NCI-H446 (cell line): Measurements from ENCODE around the gene HOXD3.

Source experiments
- DNase-seq, 2 experiments: peaks; one replicate each; lab custom pipeline; 2025; lab: John Stamatoyannopoulos, UW

Gene HOXD3

GRCh38 chr2:176121190-176122051, 35.7 kb upstream of the HOXD3 start:
- DNase-seq: no peak

GRCh38 chr2:176122052-176122682, 34.9 kb upstream of the HOXD3 start:
- peak in 1 of 2 experiments; percentile 58 for DNase-seq

GRCh38 chr2:176122683-176123410, 34.3 kb upstream of the HOXD3 start, which contains the start of gene HOXD9:
TSS of gene HOXD9 (plus strand) at chr2:176122719. CDS start at chr2:176122769, 50 bp downstream.
- peak in 1 of 2 experiments; percentile 72 for DNase-seq

GRCh38 chr2:176123411-176124109, 33.5 kb upstream of the HOXD3 start:
- no peak for DNase-seq

- no peak for DNase-seq
These were observed 32.8 kb upstream of the HOXD3 start for GRCh38 chr2:176124110-176124946.

GRCh38 chr2:176124947-176125771, 31.9 kb upstream of the HOXD3 start:
- DNase-seq: no peak

- DNase-seq: no peak
These were observed 31.4 kb upstream of the HOXD3 start for GRCh38 chr2:176125772-176126054.

GRCh38 chr2:176126929-176127773, 30.0 kb upstream of the HOXD3 start:
- DNase-seq: peak; percentile 33 to 64

GRCh38 chr2:176127774-176128072, 29.4 kb upstream of the HOXD3 start:
- DNase-seq: no peak

GRCh38 chr2:176128172-176128981, 28.7 kb upstream of the HOXD3 start:
- no peak for DNase-seq

- peak in 1 of 2 experiments; percentile 77 for DNase-seq
These were observed 27.9 kb upstream of the HOXD3 start, which contains the start of gene HOXD8 for GRCh38 chr2:176128982-176129796. TSS of gene HOXD8 (plus strand) at chr2:176129705. CDS start at chr2:176130367, 662 bp downstream.

GRCh38 chr2:176129813-176130146, 27.3 kb upstream of the HOXD3 start:
- no peak for DNase-seq

- DNase-seq: peak in 1 of 2 experiments; percentile 36
These were observed 26.8 kb upstream of the HOXD3 start for GRCh38 chr2:176130147-176130956.

GRCh38 chr2:176130957-176131847, 25.9 kb upstream of the HOXD3 start:
- DNase-seq: no peak

- DNase-seq: no peak
These were observed 25.3 kb upstream of the HOXD3 start for GRCh38 chr2:176131848-176132158.
